ENCODE results near the gene HS2ST1.

GRCh38 chr1:86960548-86960947 lies 46.1 kb downstream of the HS2ST1 start:
- TF ChIP-seq CTCF (IDR thresholded peaks at IDR 0.05) = no peak
- TF ChIP-seq POLR2A (IDR thresholded peaks at IDR 0.05) = no peak
- TF ChIP-seq EP300 (IDR thresholded peaks at IDR 0.05) = no peak
- no peak for TF ChIP-seq POLR2AphosphoS5 (IDR thresholded peaks at IDR 0.05)

Measured in upper lobe of left lung (tissue), 4 donors.